C4-2B (cell line): Measurements from ENCODE around the gene TCERG1L.
"Not testable (repeated sequence)": the region's sequence is repeated elsewhere in the genome, so short reads cannot be mapped to it uniquely, and the experiment has no call there.

Experiments
- H3K27ac ChIP-seq: fragments of 450-650 bp; 2 replicates; pipeline ENCODE4 v1.5.1; 2017
- CTCF ChIP-seq: fragments of 450-650 bp; conservative IDR thresholded peaks from 2 replicates; pipeline ENCODE4 v1.5.1; 2017; ENCODE audit warnings: mild to moderate bottlenecking
- ZFX ChIP-seq: fragments of 450-650 bp; IDR thresholded peaks from 2 replicates; pipeline ENCODE4 v1.6.1; 2017

TCERG1L gene

GRCh38 chr10:131180086-131180485, 131.4 kb downstream of the TCERG1L start:
- TF ChIP-seq ZFX (no peak), CTCF (no peak)
- H3K27ac ChIP-seq, result no peak overlapping the region

GRCh38 chr10:131179361-131179760, 132.2 kb downstream of the TCERG1L start:
- H3K27ac ChIP-seq, result no peak overlapping the region
- TF ChIP-seq CTCF (no peak), ZFX (no peak)

- H3K27ac ChIP-seq, result no peak overlapping the region
- TF ChIP-seq ZFX (no peak), CTCF (no peak)
Measured at GRCh38 chr10:131178521-131179331, 132.8 kb downstream of the TCERG1L start.

- H3K27ac ChIP-seq, result no peak overlapping the region
- no peak for TF ChIP-seq ZFX
- no peak for TF ChIP-seq CTCF
Measured at GRCh38 chr10:131177431-131178327, 133.8 kb downstream of the TCERG1L start.

GRCh38 chr10:131176907-131177306, 134.6 kb downstream of the TCERG1L start:
- TF ChIP-seq CTCF (no peak), ZFX (no peak)
- H3K27ac ChIP-seq, result no peak overlapping the region

- not testable (repeated sequence) for H3K27ac ChIP-seq
Measured at GRCh38 chr10:131176324-131176723, 135.2 kb downstream of the TCERG1L start.

GRCh38 chr10:131175891-131176290, 135.6 kb downstream of the TCERG1L start:
- H3K27ac ChIP-seq, result no peak overlapping the region
- no peak for TF ChIP-seq ZFX
- TF ChIP-seq CTCF, result no peak
